GM18858 (cell line): ENCODE measurements around the gene CCDC91.

Experiments
- ATAC-seq: cut with Tn5 transposase; IDR thresholded peaks from one replicate; pipeline ENCODE4 v1.9.1; 2021; ENCODE audit not compliant: unreplicated experiment

The CCDC91 gene

GRCh38 chr12:28574746-28575592, 384.7 kb downstream of the CCDC91 start:
- no peak for ATAC-seq

- ATAC-seq = no peak
Measured at GRCh38 chr12:28575593-28576205, 385.4 kb downstream of the CCDC91 start.

- ATAC-seq = no peak
Measured at GRCh38 chr12:28578361-28578760, 388.1 kb downstream of the CCDC91 start.

GRCh38 chr12:28578833-28579252, 388.6 kb downstream of the CCDC91 start:
- no peak for ATAC-seq

- ATAC-seq = no peak
Measured at GRCh38 chr12:28582672-28583376, 392.6 kb downstream of the CCDC91 start.

- ATAC-seq = no peak
Measured at GRCh38 chr12:28583701-28584261, 393.5 kb downstream of the CCDC91 start.

GRCh38 chr12:28585146-28585545, 394.9 kb downstream of the CCDC91 start:
- no peak for ATAC-seq

- no peak for ATAC-seq
Measured at GRCh38 chr12:28586481-28586880, 396.2 kb downstream of the CCDC91 start.

- no peak for ATAC-seq
Measured at GRCh38 chr12:28591831-28592230, 401.6 kb downstream of the CCDC91 start.
